ENCODE data around the gene C1orf167. TPM values are rescaled to one million over a fixed set of nuclear protein-coding genes. Genes with fewer than 3 reads are reported as not detected.

The C1orf167 gene
- total and polyA plus RNA-seq, 2 of the 8 experiments (the other 6 are each of a cell fraction or from before 2014, with no cell fraction given): 0.70 to 1.3 TPM

DNA sequence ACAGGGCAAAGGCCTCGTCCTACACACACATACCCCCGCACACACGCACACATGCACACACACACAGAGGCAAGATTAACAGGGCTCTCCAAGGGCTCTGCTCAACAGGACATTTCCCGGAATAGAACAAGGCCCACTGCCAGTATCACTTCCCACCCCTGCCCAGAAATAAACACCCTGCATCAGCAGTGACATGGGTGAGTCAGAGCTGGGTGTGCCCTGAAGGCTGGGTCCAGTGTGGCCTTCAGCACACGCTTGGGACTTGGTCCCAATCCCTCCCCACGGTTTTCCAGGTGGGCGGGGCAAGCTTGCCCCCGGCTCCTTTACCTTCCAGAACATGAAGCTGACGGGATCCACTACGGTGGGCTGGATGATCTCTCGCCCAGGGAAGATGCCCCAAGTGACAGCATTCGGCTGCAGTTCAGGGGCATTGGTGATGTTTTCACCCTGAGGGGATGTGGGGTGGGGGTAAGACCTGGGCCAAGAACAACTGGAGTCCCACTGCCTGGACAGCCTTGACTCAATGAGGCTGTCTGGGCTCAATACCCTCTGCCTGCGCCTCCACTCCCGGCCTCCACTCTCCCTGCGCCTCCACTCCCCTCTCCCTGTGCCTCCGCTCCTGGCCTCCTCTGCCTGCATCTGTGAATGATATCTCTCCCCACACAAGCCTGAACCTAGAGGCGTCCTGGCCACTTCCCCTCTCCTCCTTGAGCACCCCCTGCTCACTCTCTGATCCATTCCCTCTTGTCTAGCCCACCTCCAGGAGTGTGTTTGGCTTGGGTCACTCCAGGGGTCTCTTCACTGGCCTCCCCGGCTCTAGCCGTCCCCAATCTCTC lies 29.1 kb downstream of the C1orf167 start:
- no peak overlapping the region for H3K4ac ChIP-seq (replicated peaks; ENCODE audit: insufficient read length, low read depth, low read length)
- no peak overlapping the region for H4K5ac ChIP-seq (ENCODE audit: insufficient read length, low read depth, low read length)
- H4K20me1 ChIP-seq (replicated peaks in 1 of 2; ENCODE audit: control insufficient read depth in 1 of 2, insufficient read depth in 2 of 2, low read length in 2 of 2): peaks cover 0 to 5% of the 10 kb centered on the region in 2 experiments
- no peak overlapping the region for H4K91ac ChIP-seq (replicated peaks; ENCODE audit: insufficient read length, low read length)
- ChIA-PET POLR2A (ENCODE audit: partially characterized antibody) (interaction anchor here (0.9 to 1.7 kb wide), 5 partner anchors 12 to 124 kb away, joined by 3 to 6 read pairs (median 5); partner anchors contain the start of genes CLCN6 and MTHFR), CTCF (ENCODE audit: partially characterized antibody) (interaction anchor here (0.9 kb wide), 1 partner anchor 58 kb away, joined by 3 read pairs; no protein-coding TSS in a partner anchor)
- no peak for FAIRE-seq
- H3K9me3 ChIP-seq (ENCODE audit: insufficient read depth in 2 of 2, low read depth in 1 of 2, low read length in 1 of 2): no peaks in the 10 kb centered on the region
- H3K79me2 ChIP-seq (ENCODE audit: control insufficient read depth in 1 of 2, insufficient read depth in 2 of 2, low read length in 2 of 2): no peaks in the 10 kb centered on the region
- H3K4me3 ChIP-seq (ENCODE audit: extremely low read depth in 1 of 4, insufficient read depth in 2 of 4, low read depth in 3 of 4, low read length in 4 of 4): no peak overlapping the region
- H2BK12ac ChIP-seq (ENCODE audit: low read depth, low read length): no peak overlapping the region
- H3K27ac ChIP-seq (ENCODE audit: low read depth, low read length): no peak overlapping the region
- H2BK5ac ChIP-seq (ENCODE audit: low read depth, low read length): no peak overlapping the region; the same call in 1 of the 2 replicates
- no peak overlapping the region for H4K8ac ChIP-seq (ENCODE audit: extremely low read depth, insufficient read depth, low read length)
- H3K79me1 ChIP-seq (ENCODE audit: low read depth, low read length): no peaks in the 10 kb centered on the region; the same call in 1 of the 2 replicates
- no peak for TF ChIP-seq YY1 (IDR thresholded peaks at IDR 0.05; ENCODE audit: low read depth, low read length)
- no peak for TF ChIP-seq RBBP5 (IDR thresholded peaks at IDR 0.05; ENCODE audit: borderline replicate concordance, low read depth, low read length)
- H3K23ac ChIP-seq (ENCODE audit: insufficient read length): no peak overlapping the region
- H2BK120ac ChIP-seq (replicated peaks; ENCODE audit: low read depth, low read length): no peak overlapping the region
- 94% methylated on average over 19 of the region's 19 CpGs; no CpG with 5 or more reads in 1 of the 2 experiments for WGBS, 2 experiments (ENCODE audit: extremely low coverage in 1 of 2, insufficient coverage in 1 of 2, insufficient read length in 1 of 2, insufficient replicate concordance in 2 of 2, low coverage in 1 of 2, low lambda C conversion rate in 2 of 2, missing lambda C conversion rate in 1 of 2)
- no peak overlapping the region for H3K56ac ChIP-seq (replicated peaks; ENCODE audit: insufficient read length, low read depth, low read length)
- no peak overlapping the region for H2BK15ac ChIP-seq (ENCODE audit: low read length)
- H2BK20ac ChIP-seq (ENCODE audit: low read length): no peak overlapping the region
- peaks cover 7 to 18% (median 15%) of the 10 kb centered on the region in 4 experiments for H3K4me1 ChIP-seq (replicated peaks in 1 of 4; ENCODE audit: control insufficient read depth in 3 of 4, insufficient read depth in 4 of 4, low read length in 3 of 4)
- no peak overlapping the region for H3K18ac ChIP-seq (ENCODE audit: extremely low read depth, low read length)
- no peaks in the 10 kb centered on the region for H3K27me3 ChIP-seq (replicated peaks in 1 of 4; ENCODE audit: control insufficient read depth in 3 of 4, extremely low read depth in 1 of 4, insufficient read depth in 3 of 4, low read length in 3 of 4)
- H3K14ac ChIP-seq (ENCODE audit: insufficient read length): no peak overlapping the region
- H3K9ac ChIP-seq (replicated peaks in 1 of 4; ENCODE audit: extremely low read depth in 1 of 4, low read depth in 3 of 4, low read length in 3 of 4): no peak overlapping the region
- no peaks in the 10 kb centered on the region for H3K23me2 ChIP-seq (ENCODE audit: low read depth, low read length)
- no peak overlapping the region for H2AFZ ChIP-seq (ENCODE audit: low read length)
- H2AK5ac ChIP-seq (ENCODE audit: low read depth, low read length): no peak overlapping the region
- no peak for DNase-seq (ENCODE audit: low read depth in 1 of 2, low spot score in 2 of 2)
- peaks cover 8 to 21% (median 10%) of the 10 kb centered on the region in 4 experiments; a peak in 5 of 8 replicates for H3K36me3 ChIP-seq (ENCODE audit: control insufficient read depth in 2 of 4, insufficient read depth in 4 of 4, low read length in 3 of 4)
- no peak overlapping the region for H3K4me2 ChIP-seq (ENCODE audit: insufficient read depth in 1 of 2, low read depth in 2 of 2, low read length in 2 of 2)
